Heart right ventricle (tissue), 16 donors: ENCODE data around the gene NT5C1A. TPM values are rescaled to one million over a fixed set of nuclear protein-coding genes. Genes with fewer than 3 reads are reported as not detected.

Experiments
- ATAC-seq, 8 donors: fragments of 200-7000 bp; cut with Tn5 transposase; one replicate each; pipeline ENCODE4 v1.9.1; 2020; ENCODE audit warnings: mild to moderate bottlenecking in 8 of 8, moderate library complexity in 8 of 8, moderate number of reproducible peaks in 1 of 8
- DNase-seq, 2 donors: peaks; one replicate each; pipeline ENCODE4 v3.0.0-alpha.2; 2020
- H3K27ac ChIP-seq, 10 donors: fragments of 200-600 bp; sonication (generic) in 2 of 10; one replicate each; pipeline versions ENCODE4 v1.5.0 to v1.8.0; 2020 to 2022; ENCODE audit warnings: mild to moderate bottlenecking in 3 of 10
- H3K27me3 ChIP-seq, 7 donors: fragments of 200-600 bp; one replicate each; pipeline ENCODE4 v1.8.0; 2021 to 2022; ENCODE audit warnings: mild to moderate bottlenecking in 2 of 7
- H3K36me3 ChIP-seq, 9 donors: fragments of 200-600 bp; sonication (generic) in 1 of 9; one replicate each; pipeline versions ENCODE4 v1.5.0 to v1.8.0; 2020 to 2022; ENCODE audit warnings: mild to moderate bottlenecking in 2 of 9
- H3K4me1 ChIP-seq, 9 donors: fragments of 200-600 bp; sonication (generic) in 1 of 9; one replicate each; pipeline versions ENCODE4 v1.5.0 to v1.8.0; 2020 to 2022; ENCODE audit warnings: mild to moderate bottlenecking in 4 of 9
- H3K4me3 ChIP-seq, 10 donors: fragments of 200-600 bp; sonication (generic) in 2 of 10; one replicate each; pipeline versions ENCODE4 v1.5.0 to v1.8.0; 2020 to 2022; ENCODE audit warnings: mild to moderate bottlenecking in 7 of 10, moderate library complexity in 2 of 10
- H3K9me3 ChIP-seq, 11 donors: fragments of 200-600 bp in 10 of 11; sonication (generic) in 2 of 11; one replicate each; pipeline versions ENCODE4 v1.5.0 to v1.8.0; 2013 to 2022; ENCODE audit warnings: mild to moderate bottlenecking in 2 of 11, control low read depth in 1 of 11, moderate library complexity in 1 of 11
- CTCF ChIP-seq, 9 donors: fragments of 200-600 bp; sonication (generic) in 2 of 9; IDR thresholded peaks; one replicate each; pipeline versions ENCODE4 v1.5.0 to v1.8.0; 2021 to 2022; ENCODE audit warnings: antibody characterized with exemption in 9 of 9, mild to moderate bottlenecking in 5 of 9, moderate library complexity in 1 of 9
- WGBS, 2 donors: extraction: QIAGEN DNeasy Blood & Tissue Kit; methylation state at CpG; one replicate each; pipeline ENCODE4 v1.1.7; 2013; ENCODE audit warnings: inconsistent platforms in 1 of 2; 5-methylcytosine and 5-hydroxymethylcytosine counted together
- intact Hi-C, 10 donors: fragments of 100-400 bp; cut with DNase I; formaldehyde crosslinking; loops; one replicate each; pipeline versions ENCODE4 v1.11.1 to v1.14.2; 2022
- polyA plus RNA-seq, 2 donors: library from polyadenylated mRNA; stranded (reverse); fragments of 200-250 nt; gene quantifications; one replicate each; pipeline ENCODE4 v1.2.3, GENCODE V29; 2013
- total RNA-seq, 10 donors: library from RNA; stranded (reverse); fragmentation: NEBNext Ultra II Directional in 3 of 10; extraction: Animal tissue kit (Norgen Biotek cat#: 25700) in 3 of 10; gene quantifications; one replicate each; pipeline versions ENCODE4 v1.2.1 to v1.2.4, GENCODE V29; 2021 to 2023
- donor health status: Arrhythmogenic right ventricular cardiomyopathy.
- donor health status: ischemic (EF 13 %, LVEDD 7.1; RV severe dilation, severe dysfunction).
- donor health status: healthy with polysubstance abuse.
- donor health status: DM: no; HTN: yes; CAD: no.
- donor health status: DM: no; HTN: no; CAD: no.
- donor health status: ischemic (EF 25% LVEDD 6.9; RV normal size, moderate dysfunction).
- donor health status: ischemic (EF 25% LVEDD 5.7; RV mildly dilated, moderate dysfunction).
- donor health status: healthy.
- donor health status: DM: yes; HTN: yes; CAD: no.
- donor health status: Ischemic cardiomyopathy.
- donor health status: ischemic (EF 35%, LVEDD 5.7; RV mildly dilated, moderate dysfunction).
- donor health status: nonischemic (EF 11% LVEDD 7.7; RV severe dilation, severe dysfunction).
- donor health status: DM: yes; HTN: yes; CAD: no.
- donor health status: PGD.
- donor health status: ischemic (EF 29% LVEDD 5.4; RV normal size, mild dysfunction).
- donor health status: nonischemic (EF 23%, LVEDD 6.1; RV moderate dilation, normal function).

The NT5C1A gene
- total and polyA plus RNA-seq, 12 donors = 0.68 to 59.2 (median 25.0) TPM

- peak; percentile 5 to 59 (median 37) for TF ChIP-seq CTCF (IDR thresholded peaks at IDR 0.05)
- Histone ChIP-seq H3K27me3 (peaks cover 0 to 47% (median 18%) of the 10 kb centered on the region in 7 donors), H3K27ac (peak within 1 kb of the TSS; percentile 60 to 96 (median 90)), H3K36me3 (peaks cover 0 to 6% (median 0%) of the 10 kb centered on the region in 9 donors), H3K4me3 (peak within 1 kb of the TSS; percentile 35 to 79 (median 66)), H3K4me1 (peaks cover 0 to 35% (median 12%) of the 10 kb centered on the region in 9 donors), H3K9me3 (peaks cover 0 to 3% (median 0%) of the 10 kb centered on the region in 11 donors)
- 8 to 10% methylated on average over 87 to 88 of the region's 88 CpGs for WGBS, 2 donors
- intact Hi-C loops = no loop called here
- ATAC-seq (peak; percentile 69 to 92 (median 84)), DNase-seq (peak; percentile 81 to 88)
Observed at GRCh38 chr1:39639305-39640130, 32.4 kb downstream of the NT5C1A start, which contains the start of gene HEYL. TSS of gene HEYL (minus strand) at chr1:39639643. CDS start at chr1:39639625, 18 bp downstream.

- WGBS, 2 donors = 65 to 68% methylated on average over 3 of the region's 3 CpGs
- intact Hi-C loops = no loop called here
- peaks cover 0 to 40% (median 18%) of the 10 kb centered on the region in 9 donors for H3K4me1 ChIP-seq
- peaks cover 0 to 3% (median 0%) of the 10 kb centered on the region in 11 donors for H3K9me3 ChIP-seq
- H3K4me3 ChIP-seq = peak overlapping the region; percentile 35 to 79 (median 66)
- H3K27ac ChIP-seq = peak overlapping the region; percentile 60 to 96 (median 90)
- ATAC-seq (no peak), DNase-seq (no peak)
- peaks cover 0 to 47% (median 18%) of the 10 kb centered on the region in 7 donors for H3K27me3 ChIP-seq
- TF ChIP-seq CTCF (IDR thresholded peaks at IDR 0.05) = no peak
- peaks cover 0 to 6% (median 0%) of the 10 kb centered on the region in 9 donors for H3K36me3 ChIP-seq
Observed at GRCh38 chr1:39638965-39639304, 33.0 kb downstream of the NT5C1A start.

- intact Hi-C loops = no loop called here
- Histone ChIP-seq H3K27me3 (peaks cover 0 to 57% (median 18%) of the 10 kb centered on the region in 7 donors), H3K4me1 (peaks cover 0 to 42% (median 16%) of the 10 kb centered on the region in 9 donors), H3K9me3 (no peaks in the 10 kb centered on the region), H3K4me3 (peak overlapping the region; percentile 23 to 79 (median 66)), H3K27ac (peak overlapping the region; percentile 48 to 96 (median 90)), H3K36me3 (peaks cover 0 to 7% (median 0%) of the 10 kb centered on the region in 9 donors)
- WGBS, 2 donors = 48 to 61% methylated on average over 4 of the region's 4 CpGs
- ATAC-seq (no peak), DNase-seq (no peak)
- no peak for TF ChIP-seq CTCF (IDR thresholded peaks at IDR 0.05)
Observed at GRCh38 chr1:39637361-39637760, 34.5 kb downstream of the NT5C1A start.

GRCh38 chr1:39635871-39636210 lies 36.1 kb downstream of the NT5C1A start:
- no peaks in the 10 kb centered on the region for H3K9me3 ChIP-seq
- H3K4me3 ChIP-seq = peak overlapping the region in 9 of 10 donors; percentile 62 to 79 (median 68)

More at GRCh38 chr1:39635871-39636210, 36.1 kb downstream of the NT5C1A start:
- intact Hi-C loops = no loop called here
- H3K36me3 ChIP-seq = peaks cover 0 to 22% (median 9%) of the 10 kb centered on the region in 9 donors
- H3K4me1 ChIP-seq = peaks cover 0 to 52% (median 16%) of the 10 kb centered on the region in 9 donors
- no peak for TF ChIP-seq CTCF (IDR thresholded peaks at IDR 0.05)
- DNase-seq (no peak), ATAC-seq (no peak)
- H3K27ac ChIP-seq = peak overlapping the region; percentile 61 to 96 (median 90)
- WGBS, 2 donors = 37 to 43% methylated on average over 2 of the region's 2 CpGs
- H3K27me3 ChIP-seq = peaks cover 0 to 55% (median 19%) of the 10 kb centered on the region in 7 donors
